ENCODE measurements around the gene COL23A1.

DNA sequence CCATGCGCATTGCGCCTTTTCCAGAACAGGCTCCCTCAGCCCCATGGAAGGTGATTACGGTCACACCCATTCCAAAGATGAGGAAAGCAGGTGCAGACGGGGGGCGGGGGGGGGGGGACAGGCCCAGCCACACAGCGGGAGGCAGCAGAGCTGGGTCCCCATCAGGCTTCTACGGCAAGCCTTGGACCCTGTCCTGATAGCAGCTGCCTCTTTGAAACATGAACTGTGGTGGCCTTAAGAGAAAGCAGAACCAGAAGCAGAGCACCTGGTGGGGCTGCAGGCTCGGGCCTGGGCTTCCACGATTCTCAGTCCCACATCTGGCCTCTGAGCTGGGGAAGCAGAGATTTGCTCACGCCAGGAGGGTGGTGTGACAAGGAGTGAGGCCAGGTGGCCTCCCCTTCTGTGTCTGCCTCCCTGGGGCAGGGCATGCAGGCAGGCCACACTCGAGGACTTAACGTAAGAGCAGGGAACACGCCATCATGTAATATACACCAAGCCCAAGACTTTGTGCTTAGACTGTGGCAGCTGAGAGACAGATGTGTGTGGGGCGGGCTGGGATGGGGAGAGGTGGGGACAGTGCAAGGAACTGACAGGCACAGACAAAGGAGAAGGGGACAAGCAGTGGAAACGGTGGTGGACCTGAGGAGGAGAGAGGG lies 343.4 kb downstream of the COL23A1 start:
- TF ChIP-seq, protein P1, sequence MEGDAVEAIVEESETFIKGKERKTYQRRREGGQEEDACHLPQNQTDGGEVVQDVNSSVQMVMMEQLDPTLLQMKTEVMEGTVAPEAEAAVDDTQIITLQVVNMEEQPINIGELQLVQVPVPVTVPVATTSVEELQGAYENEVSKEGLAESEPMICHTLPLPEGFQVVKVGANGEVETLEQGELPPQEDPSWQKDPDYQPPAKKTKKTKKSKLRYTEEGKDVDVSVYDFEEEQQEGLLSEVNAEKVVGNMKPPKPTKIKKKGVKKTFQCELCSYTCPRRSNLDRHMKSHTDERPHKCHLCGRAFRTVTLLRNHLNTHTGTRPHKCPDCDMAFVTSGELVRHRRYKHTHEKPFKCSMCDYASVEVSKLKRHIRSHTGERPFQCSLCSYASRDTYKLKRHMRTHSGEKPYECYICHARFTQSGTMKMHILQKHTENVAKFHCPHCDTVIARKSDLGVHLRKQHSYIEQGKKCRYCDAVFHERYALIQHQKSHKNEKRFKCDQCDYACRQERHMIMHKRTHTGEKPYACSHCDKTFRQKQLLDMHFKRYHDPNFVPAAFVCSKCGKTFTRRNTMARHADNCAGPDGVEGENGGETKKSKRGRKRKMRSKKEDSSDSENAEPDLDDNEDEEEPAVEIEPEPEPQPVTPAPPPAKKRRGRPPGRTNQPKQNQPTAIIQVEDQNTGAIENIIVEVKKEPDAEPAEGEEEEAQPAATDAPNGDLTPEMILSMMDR (conservative IDR thresholded peaks at IDR 0.05; ENCODE audit: low read depth in 2 of 2) = no peak
- TF ChIP-seq POLR2AphosphoS5 (IDR thresholded peaks at IDR 0.05; ENCODE audit: low read depth) (no peak), EZH2phosphoT487 (IDR thresholded peaks at IDR 0.05; ENCODE audit: unreplicated experiment) (no peak), EZH2 (IDR thresholded peaks at IDR 0.05; ENCODE audit: low read depth, unreplicated experiment) (no peak), CREB1 (CRISPR knock-in tag; IDR thresholded peaks at IDR 0.05; ENCODE audit: low read depth) (no peak), JUNB (IDR thresholded peaks at IDR 0.05; ENCODE audit: unreplicated experiment) (no peak), ZNF331 (CRISPR knock-in tag; IDR thresholded peaks at IDR 0.05; ENCODE audit: low read depth) (no peak), NANOG (IDR thresholded peaks at IDR 0.05; ENCODE audit: borderline replicate concordance) (no peak), STAT1 (IDR thresholded peaks at IDR 0.05; ENCODE audit: unreplicated experiment) (no peak)
- TF ChIP-seq, protein P2, sequence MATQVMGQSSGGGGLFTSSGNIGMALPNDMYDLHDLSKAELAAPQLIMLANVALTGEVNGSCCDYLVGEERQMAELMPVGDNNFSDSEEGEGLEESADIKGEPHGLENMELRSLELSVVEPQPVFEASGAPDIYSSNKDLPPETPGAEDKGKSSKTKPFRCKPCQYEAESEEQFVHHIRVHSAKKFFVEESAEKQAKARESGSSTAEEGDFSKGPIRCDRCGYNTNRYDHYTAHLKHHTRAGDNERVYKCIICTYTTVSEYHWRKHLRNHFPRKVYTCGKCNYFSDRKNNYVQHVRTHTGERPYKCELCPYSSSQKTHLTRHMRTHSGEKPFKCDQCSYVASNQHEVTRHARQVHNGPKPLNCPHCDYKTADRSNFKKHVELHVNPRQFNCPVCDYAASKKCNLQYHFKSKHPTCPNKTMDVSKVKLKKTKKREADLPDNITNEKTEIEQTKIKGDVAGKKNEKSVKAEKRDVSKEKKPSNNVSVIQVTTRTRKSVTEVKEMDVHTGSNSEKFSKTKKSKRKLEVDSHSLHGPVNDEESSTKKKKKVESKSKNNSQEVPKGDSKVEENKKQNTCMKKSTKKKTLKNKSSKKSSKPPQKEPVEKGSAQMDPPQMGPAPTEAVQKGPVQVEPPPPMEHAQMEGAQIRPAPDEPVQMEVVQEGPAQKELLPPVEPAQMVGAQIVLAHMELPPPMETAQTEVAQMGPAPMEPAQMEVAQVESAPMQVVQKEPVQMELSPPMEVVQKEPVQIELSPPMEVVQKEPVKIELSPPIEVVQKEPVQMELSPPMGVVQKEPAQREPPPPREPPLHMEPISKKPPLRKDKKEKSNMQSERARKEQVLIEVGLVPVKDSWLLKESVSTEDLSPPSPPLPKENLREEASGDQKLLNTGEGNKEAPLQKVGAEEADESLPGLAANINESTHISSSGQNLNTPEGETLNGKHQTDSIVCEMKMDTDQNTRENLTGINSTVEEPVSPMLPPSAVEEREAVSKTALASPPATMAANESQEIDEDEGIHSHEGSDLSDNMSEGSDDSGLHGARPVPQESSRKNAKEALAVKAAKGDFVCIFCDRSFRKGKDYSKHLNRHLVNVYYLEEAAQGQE (IDR thresholded peaks at IDR 0.05; ENCODE audit: unreplicated experiment) = no peak
- TF ChIP-seq, protein P3, sequence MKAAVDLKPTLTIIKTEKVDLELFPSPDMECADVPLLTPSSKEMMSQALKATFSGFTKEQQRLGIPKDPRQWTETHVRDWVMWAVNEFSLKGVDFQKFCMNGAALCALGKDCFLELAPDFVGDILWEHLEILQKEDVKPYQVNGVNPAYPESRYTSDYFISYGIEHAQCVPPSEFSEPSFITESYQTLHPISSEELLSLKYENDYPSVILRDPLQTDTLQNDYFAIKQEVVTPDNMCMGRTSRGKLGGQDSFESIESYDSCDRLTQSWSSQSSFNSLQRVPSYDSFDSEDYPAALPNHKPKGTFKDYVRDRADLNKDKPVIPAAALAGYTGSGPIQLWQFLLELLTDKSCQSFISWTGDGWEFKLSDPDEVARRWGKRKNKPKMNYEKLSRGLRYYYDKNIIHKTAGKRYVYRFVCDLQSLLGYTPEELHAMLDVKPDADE (IDR thresholded peaks at IDR 0.05) = no peak

Measured in GM23338 (cell line).